ENCODE results near the gene LAMA2. TPM values are rescaled to one million over a fixed set of nuclear protein-coding genes. Genes with fewer than 3 reads are reported as not detected.

Gene LAMA2
- total and polyA plus RNA-seq, 2 of the 8 experiments (the other 6 are each of a cell fraction or from before 2014, with no cell fraction given): 1.3 to 3.8 TPM

DNA sequence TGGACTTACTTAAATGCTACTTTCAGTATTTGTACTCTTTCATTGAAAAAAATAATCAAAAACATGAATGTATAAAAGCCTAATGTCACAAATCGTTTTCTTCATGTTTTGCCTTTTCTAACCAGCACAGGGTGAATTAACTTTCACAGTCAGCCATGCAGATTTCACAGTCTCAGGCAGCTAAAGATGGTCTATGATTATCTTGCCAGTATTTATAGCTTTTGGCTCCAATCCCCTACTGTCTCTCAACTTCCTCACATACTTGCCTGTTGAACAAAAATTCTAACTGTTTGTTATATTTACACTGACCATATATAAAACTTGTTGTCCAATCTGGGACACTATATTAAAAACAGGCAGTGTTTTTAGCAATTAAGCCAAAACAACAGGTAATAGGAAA is 468.9 kb downstream of the LAMA2 start:
- CTCF ChIA-PET (ENCODE audit: partially characterized antibody): interaction anchor here (1.0 kb wide), 1 partner anchor 45 kb away, joined by 3 read pairs; no protein-coding TSS in a partner anchor

More for the DNA sequence above, 468.9 kb downstream of the LAMA2 start:
- POLR2A ChIA-PET (ENCODE audit: partially characterized antibody): no interaction called here
- Histone ChIP-seq H3K27ac (ENCODE audit: low read depth, low read length) (no peak overlapping the region), H4K91ac (replicated peaks; ENCODE audit: insufficient read length, low read length) (no peak overlapping the region), H4K5ac (ENCODE audit: insufficient read length, low read depth, low read length) (no peak overlapping the region), H4K20me1 (replicated peaks in 1 of 2; ENCODE audit: control insufficient read depth in 1 of 2, insufficient read depth in 2 of 2, low read length in 2 of 2) (no peaks in the 10 kb centered on the region), H3K9ac (replicated peaks in 1 of 4; ENCODE audit: extremely low read depth in 1 of 4, low read depth in 3 of 4, low read length in 3 of 4) (no peak overlapping the region), H3K4ac (replicated peaks; ENCODE audit: insufficient read length, low read depth, low read length) (no peak overlapping the region), H3K23ac (ENCODE audit: insufficient read length) (no peak overlapping the region), H3K9me3 (ENCODE audit: insufficient read depth in 2 of 2, low read depth in 1 of 2, low read length in 1 of 2) (no peaks in the 10 kb centered on the region), H3K56ac (replicated peaks; ENCODE audit: insufficient read length, low read depth, low read length) (no peak overlapping the region), H3K79me2 (ENCODE audit: control insufficient read depth in 1 of 2, insufficient read depth in 2 of 2, low read length in 2 of 2) (no peaks in the 10 kb centered on the region), H2BK120ac (replicated peaks; ENCODE audit: low read depth, low read length) (no peak overlapping the region), H4K8ac (ENCODE audit: extremely low read depth, insufficient read depth, low read length) (no peak overlapping the region), H2AK5ac (ENCODE audit: low read depth, low read length) (no peak overlapping the region), H2BK20ac (ENCODE audit: low read length) (no peak overlapping the region), H3K18ac (ENCODE audit: extremely low read depth, low read length) (no peak overlapping the region), H2BK15ac (ENCODE audit: low read length) (no peak overlapping the region), H3K27me3 (replicated peaks in 1 of 4; ENCODE audit: control insufficient read depth in 3 of 4, extremely low read depth in 1 of 4, insufficient read depth in 3 of 4, low read length in 3 of 4) (no peaks in the 10 kb centered on the region), H3K79me1 (ENCODE audit: low read depth, low read length) (no peaks in the 10 kb centered on the region), H2BK5ac (ENCODE audit: low read depth, low read length) (no peak overlapping the region), H3K36me3 (ENCODE audit: control insufficient read depth in 2 of 4, insufficient read depth in 4 of 4, low read length in 3 of 4) (no peaks in the 10 kb centered on the region), H2BK12ac (ENCODE audit: low read depth, low read length) (no peak overlapping the region), H3K4me3 (ENCODE audit: extremely low read depth in 1 of 4, insufficient read depth in 2 of 4, low read depth in 3 of 4, low read length in 4 of 4) (no peak overlapping the region), H3K4me2 (ENCODE audit: insufficient read depth in 1 of 2, low read depth in 2 of 2, low read length in 2 of 2) (no peak overlapping the region), H3K4me1 (replicated peaks in 1 of 4; ENCODE audit: control insufficient read depth in 3 of 4, insufficient read depth in 4 of 4, low read length in 3 of 4) (no peaks in the 10 kb centered on the region; a peak in 1 of 7 replicates), H3K14ac (ENCODE audit: insufficient read length) (no peak overlapping the region), H3K23me2 (ENCODE audit: low read depth, low read length) (no peaks in the 10 kb centered on the region), H2AFZ (ENCODE audit: low read length) (no peak overlapping the region)
- DNase-seq (ENCODE audit: low read depth in 1 of 2, low spot score in 2 of 2) (no peak), FAIRE-seq (no peak)
- WGBS, 2 experiments (ENCODE audit: extremely low coverage in 1 of 2, insufficient coverage in 1 of 2, insufficient read length in 1 of 2, insufficient replicate concordance in 2 of 2, low coverage in 1 of 2, low lambda C conversion rate in 2 of 2, missing lambda C conversion rate in 1 of 2): 87% methylated on average over 1 of the region's 1 CpG; no CpG with 5 or more reads in 1 of the 2 experiments
- no peak for TF ChIP-seq CBX8 (IDR thresholded peaks at IDR 0.05; ENCODE audit: borderline replicate concordance, low read depth, low read length)
- TF ChIP-seq, protein P1, sequence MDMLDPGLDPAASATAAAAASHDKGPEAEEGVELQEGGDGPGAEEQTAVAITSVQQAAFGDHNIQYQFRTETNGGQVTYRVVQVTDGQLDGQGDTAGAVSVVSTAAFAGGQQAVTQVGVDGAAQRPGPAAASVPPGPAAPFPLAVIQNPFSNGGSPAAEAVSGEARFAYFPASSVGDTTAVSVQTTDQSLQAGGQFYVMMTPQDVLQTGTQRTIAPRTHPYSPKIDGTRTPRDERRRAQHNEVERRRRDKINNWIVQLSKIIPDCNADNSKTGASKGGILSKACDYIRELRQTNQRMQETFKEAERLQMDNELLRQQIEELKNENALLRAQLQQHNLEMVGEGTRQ (IDR thresholded peaks at IDR 0.05; ENCODE audit: low read length): no peak
- no peak for TF ChIP-seq SIN3A (conservative IDR thresholded peaks at IDR 0.05 in 1 of 2, IDR thresholded peaks at IDR 0.05 in 1 of 2; ENCODE audit: low read depth in 1 of 2, low read length in 2 of 2)
- no peak for TF ChIP-seq POU5F1 (IDR thresholded peaks at IDR 0.05; ENCODE audit: low read depth, low read length)
- TF ChIP-seq KDM5A (IDR thresholded peaks at IDR 0.05; ENCODE audit: low read length): no peak
- no peak for TF ChIP-seq SAP30 (IDR thresholded peaks at IDR 0.05; ENCODE audit: insufficient read depth, insufficient replicate concordance, low read length)
- TF ChIP-seq SUZ12 (IDR thresholded peaks at IDR 0.05; ENCODE audit: low read length): no peak
- TF ChIP-seq FOSL1 (IDR thresholded peaks at IDR 0.05; ENCODE audit: insufficient read depth, low read depth, low read length): no peak
- TF ChIP-seq TAF1 (IDR thresholded peaks at IDR 0.05; ENCODE audit: low read depth, low read length): no peak
- no peak for TF ChIP-seq CREB1 (IDR thresholded peaks at IDR 0.05)
- no peak for TF ChIP-seq POLR2AphosphoS5 (IDR thresholded peaks at IDR 0.05; ENCODE audit: low read depth, low read length)
- no peak for TF ChIP-seq SP1 (IDR thresholded peaks at IDR 0.05; ENCODE audit: low read depth, low read length)
